GM10266 (cell line): ENCODE measurements around the gene NAA60.

ENCODE experiments used
- DNase-seq: peaks from one replicate; pipeline ENCODE4 v3.0.0; 2012; ENCODE audit errors: extremely low spot score
- TF ChIP-seq, protein P1 (sequence below): IDR thresholded peaks from 2 replicates; pipeline ENCODE4 v1.5.1; 2012; ENCODE audit warnings: mild to moderate bottlenecking, low read depth; ENCODE audit not compliant: control insufficient read depth, insufficient read depth; ENCODE audit errors: missing control alignments

Gene NAA60

DNA sequence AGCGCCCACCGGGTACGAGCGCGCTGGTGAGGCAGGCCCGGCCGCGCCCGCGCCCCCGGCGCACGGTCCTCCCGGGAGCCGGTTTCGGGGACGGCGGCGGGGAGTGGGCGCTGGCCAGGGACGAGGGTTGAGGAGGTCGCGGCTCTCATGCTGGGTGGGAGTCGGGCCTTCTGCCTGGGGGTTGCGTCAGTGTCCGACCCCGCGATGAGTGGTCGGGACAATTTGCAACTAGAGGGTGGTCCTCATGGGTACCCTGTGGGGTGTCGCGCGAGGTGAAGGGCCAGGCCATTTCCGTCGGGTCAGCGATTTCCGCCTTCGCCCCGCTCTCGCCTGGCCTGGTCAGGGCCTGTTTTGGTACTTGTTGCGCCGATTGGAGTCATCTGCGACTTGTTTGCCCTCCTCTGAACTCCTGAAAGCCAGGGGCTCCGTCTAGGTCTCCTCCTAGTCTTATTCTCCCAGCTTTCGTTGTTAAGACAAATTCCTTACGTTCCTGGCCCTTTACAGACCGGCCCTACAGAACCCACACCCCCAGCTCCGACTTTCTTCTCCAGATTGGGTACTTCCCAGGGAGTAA is 14.9 kb downstream of the NAA60 start:
- no peak for DNase-seq
- TF ChIP-seq, protein P1, sequence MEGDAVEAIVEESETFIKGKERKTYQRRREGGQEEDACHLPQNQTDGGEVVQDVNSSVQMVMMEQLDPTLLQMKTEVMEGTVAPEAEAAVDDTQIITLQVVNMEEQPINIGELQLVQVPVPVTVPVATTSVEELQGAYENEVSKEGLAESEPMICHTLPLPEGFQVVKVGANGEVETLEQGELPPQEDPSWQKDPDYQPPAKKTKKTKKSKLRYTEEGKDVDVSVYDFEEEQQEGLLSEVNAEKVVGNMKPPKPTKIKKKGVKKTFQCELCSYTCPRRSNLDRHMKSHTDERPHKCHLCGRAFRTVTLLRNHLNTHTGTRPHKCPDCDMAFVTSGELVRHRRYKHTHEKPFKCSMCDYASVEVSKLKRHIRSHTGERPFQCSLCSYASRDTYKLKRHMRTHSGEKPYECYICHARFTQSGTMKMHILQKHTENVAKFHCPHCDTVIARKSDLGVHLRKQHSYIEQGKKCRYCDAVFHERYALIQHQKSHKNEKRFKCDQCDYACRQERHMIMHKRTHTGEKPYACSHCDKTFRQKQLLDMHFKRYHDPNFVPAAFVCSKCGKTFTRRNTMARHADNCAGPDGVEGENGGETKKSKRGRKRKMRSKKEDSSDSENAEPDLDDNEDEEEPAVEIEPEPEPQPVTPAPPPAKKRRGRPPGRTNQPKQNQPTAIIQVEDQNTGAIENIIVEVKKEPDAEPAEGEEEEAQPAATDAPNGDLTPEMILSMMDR = no peak

DNA sequence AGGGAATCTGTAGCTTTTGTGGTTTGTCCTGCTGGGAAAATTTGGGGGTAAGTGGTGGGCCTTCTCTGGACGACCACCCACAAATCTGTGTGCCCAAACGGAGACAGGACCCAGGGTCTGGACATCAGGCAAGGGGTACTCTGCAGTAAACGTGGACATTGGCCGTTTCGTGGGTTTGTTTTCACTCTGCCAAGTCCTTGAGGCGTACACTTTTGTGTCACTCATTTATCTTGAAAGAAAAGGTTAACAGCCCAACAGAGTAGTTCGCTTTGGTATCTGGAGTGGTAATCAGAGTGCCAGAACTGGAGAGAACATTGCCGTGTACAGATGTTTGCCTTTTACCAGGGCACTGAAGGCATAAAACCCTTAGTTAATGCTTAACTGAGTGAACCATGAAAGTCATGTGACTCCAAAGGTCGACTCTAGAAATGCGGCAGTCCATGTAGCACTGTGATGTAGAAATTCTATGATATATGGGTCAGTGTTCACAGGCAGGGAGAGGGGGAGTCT is 15.4 kb downstream of the NAA60 start:
- DNase-seq = no peak
- TF ChIP-seq, protein P1 = no peak

DNA sequence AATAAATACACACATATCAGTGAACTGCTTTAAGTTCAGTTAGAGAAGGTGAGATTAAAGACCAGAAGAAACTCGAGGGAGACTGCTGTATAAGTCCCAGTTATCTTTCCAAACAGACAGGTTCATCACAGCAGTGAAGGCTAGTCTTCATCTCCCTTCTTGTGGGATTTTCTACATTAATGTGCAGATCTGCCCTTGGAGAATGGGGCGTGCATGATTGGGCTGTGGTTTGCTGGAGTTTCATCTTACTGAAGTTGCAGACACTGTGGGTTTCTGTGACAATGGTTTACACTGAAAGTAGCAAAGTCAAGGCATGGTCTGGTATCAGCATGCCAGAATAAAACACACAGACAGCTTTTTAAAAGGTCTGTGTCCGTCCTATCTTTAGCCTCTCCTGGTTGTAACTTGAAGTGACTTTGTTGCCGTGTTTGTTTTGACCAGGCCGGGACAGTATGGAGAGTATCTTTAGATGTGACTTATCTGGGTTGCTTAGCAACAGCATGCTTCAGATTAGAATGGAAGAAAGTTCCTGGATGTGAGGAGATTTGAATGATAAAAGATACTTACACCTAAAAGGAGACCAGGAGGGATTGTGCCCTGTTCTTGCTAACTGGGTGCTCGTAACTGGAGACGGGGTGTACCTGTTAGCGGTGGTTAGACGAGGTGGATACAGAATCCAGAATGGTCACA is 16.1 kb downstream of the NAA60 start:
- TF ChIP-seq, protein P1 = no peak
- no peak for DNase-seq

DNA sequence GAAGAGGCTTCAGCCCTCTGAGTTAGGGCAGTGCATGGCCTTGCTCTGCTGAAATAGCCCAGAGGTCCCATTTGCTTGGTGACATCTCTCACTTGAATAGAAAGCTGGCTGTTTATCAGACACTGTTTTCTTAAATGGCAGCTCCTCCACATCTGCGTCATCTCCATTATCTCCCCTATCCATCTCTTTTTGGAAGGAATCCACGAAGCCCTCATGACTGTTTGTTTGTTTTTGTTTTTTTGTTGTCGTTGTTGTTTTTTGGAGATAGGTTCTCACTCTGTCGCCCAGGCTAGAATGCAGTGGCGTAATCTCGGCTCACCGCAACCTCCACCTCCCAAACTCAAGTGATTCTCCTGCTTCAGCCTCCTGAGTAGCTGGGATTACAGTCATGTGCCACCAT is 16.6 kb downstream of the NAA60 start:
- DNase-seq = no peak

DNA sequence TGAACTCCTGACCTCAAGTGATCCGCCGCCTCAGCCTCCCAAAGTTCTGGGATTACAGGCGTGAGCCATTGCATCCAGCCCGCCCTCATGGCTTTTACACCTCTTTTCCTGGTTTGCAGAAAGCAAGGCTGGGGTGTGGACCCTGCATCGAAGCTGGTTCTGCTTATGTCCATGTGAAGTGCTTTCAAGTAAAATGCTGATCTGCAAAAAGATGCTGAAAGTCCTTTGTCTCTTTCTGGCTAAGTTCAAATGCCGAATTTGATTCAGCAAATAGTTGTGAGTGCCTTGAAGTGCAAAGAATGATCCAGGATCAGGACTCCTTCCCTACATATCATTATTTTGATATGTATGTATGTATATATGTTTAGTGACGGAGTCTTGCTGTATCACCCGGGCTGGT is 17.1 kb downstream of the NAA60 start:
- TF ChIP-seq, protein P1 = no peak
- no peak for DNase-seq

More for the DNA sequence above, 16.6 kb downstream of the NAA60 start:
- TF ChIP-seq, protein P1 = no peak

DNA sequence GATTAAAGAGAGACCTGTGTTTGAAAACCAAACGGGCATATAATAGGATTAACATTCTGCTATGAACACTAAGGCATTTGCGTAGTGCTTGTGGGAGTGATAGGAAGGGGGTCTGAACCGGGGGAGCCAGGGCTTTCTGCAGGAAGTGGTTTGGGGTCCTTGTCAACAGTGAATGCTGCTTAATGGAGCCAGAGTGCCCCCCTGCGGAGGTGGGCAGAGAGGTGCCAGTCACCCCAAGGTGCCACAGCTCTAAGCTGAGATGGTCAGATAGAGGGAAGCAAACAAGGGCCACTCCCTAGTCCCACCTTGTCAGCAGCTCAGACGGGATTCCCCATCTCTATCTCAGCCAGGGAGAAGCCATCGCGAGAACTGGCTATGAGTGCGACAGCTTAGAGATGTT is 17.7 kb downstream of the NAA60 start:
- no peak for DNase-seq
- TF ChIP-seq, protein P1 = peak; percentile 47

DNA sequence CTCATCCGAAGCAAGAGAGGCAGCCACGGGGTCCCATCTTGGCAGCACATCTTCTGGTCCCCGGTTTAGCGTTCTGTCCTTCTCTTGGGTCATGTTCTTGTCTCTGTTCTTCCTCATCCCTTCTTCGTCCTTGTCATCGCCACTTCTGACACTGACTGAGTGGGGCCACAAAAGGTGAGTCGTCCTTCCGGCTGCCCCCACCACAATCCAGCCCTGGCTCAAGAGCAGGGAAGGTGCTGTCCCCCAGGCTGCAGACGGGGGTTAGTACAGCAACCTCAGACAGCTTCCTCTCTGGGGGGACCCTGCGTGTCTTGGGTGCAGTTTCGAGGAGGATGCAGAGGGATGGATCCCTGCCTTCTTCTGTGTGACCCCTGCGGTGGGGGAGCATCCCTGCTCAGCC is 21.8 kb downstream of the NAA60 start:
- TF ChIP-seq, protein P1 = no peak

More for the DNA sequence above, 21.8 kb downstream of the NAA60 start:
- DNase-seq = no peak
